HCT116 (cell line): ENCODE data around the gene COL23A1.

Experiments
- ATF3 ChIP-seq: IDR thresholded peaks from 2 replicates; pipeline ENCODE4 v1.6.1; 2012
- CTCF ChIP-seq, 3 experiments: fragments of 200-600 bp in 1 of 3; sonication (generic) in 1 of 3; IDR thresholded peaks in 2 of 3; conservative IDR thresholded peaks in 1 of 3; 2 replicates each; pipeline ENCODE4 v1.5.1; 2012 to 2017; ENCODE audit warnings: low read depth in 2 of 3, low read length in 2 of 3, antibody characterized with exemption in 1 of 3, borderline replicate concordance in 1 of 3, control low read depth in 1 of 3, mild to moderate bottlenecking in 1 of 3, mixed read lengths in 1 of 3, mixed run types in 1 of 3, moderate library complexity in 1 of 3; ENCODE audit not compliant: insufficient read depth in 1 of 3
- EZH2 ChIP-seq: fragments of 200-600 bp; sonication (generic); IDR thresholded peaks from 2 replicates; pipeline ENCODE4 v1.6.1; 2017; ENCODE audit warnings: antibody characterized with exemption, mixed run types
- EZH2phosphoT487 ChIP-seq: fragments of 200-600 bp; IDR thresholded peaks from 2 replicates; pipeline ENCODE4 v1.6.1; 2018; ENCODE audit warnings: antibody characterized with exemption, borderline replicate concordance
- MAX ChIP-seq: IDR thresholded peaks from 2 replicates; pipeline ENCODE4 v1.6.1; 2012
- POLR2A ChIP-seq: IDR thresholded peaks from 2 replicates; pipeline ENCODE4 v1.7.0; 2011; ENCODE audit warnings: borderline replicate concordance; ENCODE audit not compliant: insufficient read depth, insufficient read length; ENCODE audit errors: extremely low read depth
- POLR2AphosphoS5 ChIP-seq: IDR thresholded peaks from 2 replicates; pipeline ENCODE4 v1.6.1; 2011; ENCODE audit warnings: mild to moderate bottlenecking, low read depth, low read length, moderate library complexity
- RAD21 ChIP-seq: IDR thresholded peaks from 2 replicates; pipeline ENCODE4 v1.6.1; 2012; ENCODE audit warnings: low read depth, mild to moderate bottlenecking

GRCh38 chr5:178198706-178199105 is 391.5 kb downstream of the COL23A1 start:
- no peak for TF ChIP-seq RAD21
- TF ChIP-seq CTCF (IDR thresholded peaks at IDR 0.05 in 2 of 3, conservative IDR thresholded peaks at IDR 0.05 in 1 of 3; ENCODE audit: borderline replicate concordance in 1 of 3, insufficient read depth in 1 of 3, low read depth in 2 of 3, low read length in 2 of 3) = no peak
- TF ChIP-seq POLR2A = no peak
- TF ChIP-seq EZH2phosphoT487 = no peak
- TF ChIP-seq POLR2AphosphoS5 = no peak
- TF ChIP-seq MAX = no peak
- TF ChIP-seq EZH2 = no peak
- TF ChIP-seq ATF3 = no peak
